ENCODE data around the gene VSTM4. TPM values are rescaled to one million over a fixed set of nuclear protein-coding genes. Genes with fewer than 3 reads are reported as not detected.
A peak's percentile ranks its signal among the peaks of the same experiment; 100 is the strongest.

VSTM4 gene
- total and polyA plus RNA-seq, 9 of the 15 experiments (the other 6 are each of a cell fraction or from before 2014, with no cell fraction given): 1.0 to 7.9 (median 3.0) TPM

DNA sequence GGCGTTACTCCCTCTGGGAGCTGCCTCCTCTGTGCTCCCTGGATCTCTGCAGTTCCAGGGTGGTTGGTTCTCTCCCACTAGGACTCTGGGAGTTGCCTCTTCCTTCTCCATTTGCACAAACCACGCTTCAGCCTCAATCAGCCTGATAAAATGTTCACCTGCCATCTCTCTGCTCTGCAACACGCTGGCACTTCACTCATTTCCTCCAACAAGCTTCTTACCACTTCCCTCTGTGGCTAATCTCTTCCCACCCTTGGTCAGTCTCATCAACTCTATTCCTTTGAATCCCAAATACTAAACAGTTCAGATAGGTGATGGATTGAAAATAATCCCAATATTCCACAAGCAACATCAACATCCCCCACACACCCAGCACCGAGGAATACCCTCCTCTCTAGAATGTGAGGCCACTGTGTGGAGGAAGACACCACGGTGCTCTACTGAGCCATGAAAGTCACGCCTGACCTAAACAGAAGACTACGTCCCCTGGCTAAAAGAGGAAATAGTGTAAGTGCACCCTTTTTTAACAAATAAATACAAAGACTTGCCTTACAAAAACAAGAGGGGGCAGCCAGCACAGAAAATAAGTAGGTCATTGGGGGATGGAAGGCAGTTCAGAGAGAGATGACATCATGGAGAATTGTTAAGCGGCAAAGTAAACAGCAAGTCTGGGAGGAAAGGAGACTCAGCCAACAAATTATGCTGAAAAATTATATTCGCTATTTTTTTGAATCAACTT lies 20.4 kb upstream of the VSTM4 start:
- no peaks in the 10 kb centered on the region for H3K9me1 ChIP-seq (ENCODE audit: control insufficient read depth, insufficient read depth, low read length)
- intact Hi-C loops (cut with micrococcal nuclease): no loop called here
- peaks cover 5% of the 10 kb centered on the region; the same call in 1 of the 2 replicates for H3K9me3 ChIP-seq (replicated peaks; ENCODE audit: control insufficient read depth, insufficient read depth, low read depth, low read length)
- peaks cover 3 to 9% of the 10 kb centered on the region in 2 experiments; a peak in 2 of 5 replicates for H3K4me1 ChIP-seq (replicated peaks in 1 of 2; ENCODE audit: control insufficient read depth in 2 of 2, insufficient read depth in 2 of 2, low read length in 2 of 2)
- no peak overlapping the region for H3K4me3 ChIP-seq
- no peak for FAIRE-seq
- no TSS peak for BruUV-seq (replicated peaks)
- no peak for DNase-seq (ENCODE audit: extremely low read depth in 1 of 4, low spot score in 3 of 4)
- H3K9ac ChIP-seq (ENCODE audit: insufficient read depth in 1 of 2, low read depth in 2 of 2, low read length in 2 of 2): no peak overlapping the region
- H4K20me1 ChIP-seq (replicated peaks; ENCODE audit: control insufficient read depth, insufficient read depth, low read length): no peaks in the 10 kb centered on the region
- no peaks in the 10 kb centered on the region for H3K79me2 ChIP-seq (ENCODE audit: control insufficient read depth, insufficient read depth, low read length)
- H3K27ac ChIP-seq (ENCODE audit: extremely low read depth, low read depth, low read length): no peak overlapping the region
- in situ Hi-C loops (cut with MboI): no loop called here
- ChIA-PET POLR2A (interaction anchor here (0.8 to 1.0 kb wide), 2 partner anchors 12 to 35 kb away, joined by 3 to 4 read pairs; no protein-coding TSS in a partner anchor), CTCF (ENCODE audit: low intra/inter-chr PET ratio) (no interaction called here)
- H3K27me3 ChIP-seq (ENCODE audit: control insufficient read depth in 2 of 2, insufficient read depth in 2 of 2, low read length in 2 of 2): peaks cover 3 to 11% of the 10 kb centered on the region in 2 experiments; a peak in 1 of 5 replicates
- H3K36me3 ChIP-seq (ENCODE audit: control insufficient read depth, insufficient read depth, low read length): no peaks in the 10 kb centered on the region
- no peak for ATAC-seq
- H3K4me2 ChIP-seq (ENCODE audit: insufficient read depth, low read length): no peak overlapping the region
- WGBS (ENCODE audit: insufficient coverage, low coverage, missing lambda C conversion rate): 23% methylated on average over 9 of the region's 9 CpGs
- H2AFZ ChIP-seq (ENCODE audit: low read depth, low read length): peak overlapping the region; percentile 37
- TF ChIP-seq JUN (IDR thresholded peaks at IDR 0.05; ENCODE audit: borderline replicate concordance, low read depth, low read length) (0 out of 2 replicates have a peak, but pooled peaks have one; percentile 36), JUN (CRISPR knock-in tag; IDR thresholded peaks at IDR 0.05; ENCODE audit: borderline replicate concordance) (no peak), CCAR2 (IDR thresholded peaks at IDR 0.05; ENCODE audit: low read depth, low read length) (no peak), BACH1 (tag; IDR thresholded peaks at IDR 0.05) (no peak), ATF7 (IDR thresholded peaks at IDR 0.05) (peak; percentile 55), JUND (IDR thresholded peaks at IDR 0.05; ENCODE audit: borderline replicate concordance, low read depth, low read length) (0 out of 2 replicates have a peak, but pooled peaks have one; percentile 21), JUND (tag; IDR thresholded peaks at IDR 0.05; ENCODE audit: borderline replicate concordance, low read depth, low read length) (no peak)
- TF ChIP-seq, protein P1, sequence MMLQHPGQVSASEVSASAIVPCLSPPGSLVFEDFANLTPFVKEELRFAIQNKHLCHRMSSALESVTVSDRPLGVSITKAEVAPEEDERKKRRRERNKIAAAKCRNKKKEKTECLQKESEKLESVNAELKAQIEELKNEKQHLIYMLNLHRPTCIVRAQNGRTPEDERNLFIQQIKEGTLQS (IDR thresholded peaks at IDR 0.05): peak; percentile 65
- TF ChIP-seq, protein P1 (CRISPR knock-in tag; conservative IDR thresholded peaks at IDR 0.05): no peak
- TF ChIP-seq, protein P2, sequence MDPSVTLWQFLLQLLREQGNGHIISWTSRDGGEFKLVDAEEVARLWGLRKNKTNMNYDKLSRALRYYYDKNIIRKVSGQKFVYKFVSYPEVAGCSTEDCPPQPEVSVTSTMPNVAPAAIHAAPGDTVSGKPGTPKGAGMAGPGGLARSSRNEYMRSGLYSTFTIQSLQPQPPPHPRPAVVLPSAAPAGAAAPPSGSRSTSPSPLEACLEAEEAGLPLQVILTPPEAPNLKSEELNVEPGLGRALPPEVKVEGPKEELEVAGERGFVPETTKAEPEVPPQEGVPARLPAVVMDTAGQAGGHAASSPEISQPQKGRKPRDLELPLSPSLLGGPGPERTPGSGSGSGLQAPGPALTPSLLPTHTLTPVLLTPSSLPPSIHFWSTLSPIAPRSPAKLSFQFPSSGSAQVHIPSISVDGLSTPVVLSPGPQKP (CRISPR knock-in tag; IDR thresholded peaks at IDR 0.05): no peak
- TF ChIP-seq, protein P3, sequence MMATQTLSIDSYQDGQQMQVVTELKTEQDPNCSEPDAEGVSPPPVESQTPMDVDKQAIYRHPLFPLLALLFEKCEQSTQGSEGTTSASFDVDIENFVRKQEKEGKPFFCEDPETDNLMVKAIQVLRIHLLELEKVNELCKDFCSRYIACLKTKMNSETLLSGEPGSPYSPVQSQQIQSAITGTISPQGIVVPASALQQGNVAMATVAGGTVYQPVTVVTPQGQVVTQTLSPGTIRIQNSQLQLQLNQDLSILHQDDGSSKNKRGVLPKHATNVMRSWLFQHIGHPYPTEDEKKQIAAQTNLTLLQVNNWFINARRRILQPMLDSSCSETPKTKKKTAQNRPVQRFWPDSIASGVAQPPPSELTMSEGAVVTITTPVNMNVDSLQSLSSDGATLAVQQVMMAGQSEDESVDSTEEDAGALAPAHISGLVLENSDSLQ (IDR thresholded peaks at IDR 0.05): no peak
- TF ChIP-seq, protein P4, sequence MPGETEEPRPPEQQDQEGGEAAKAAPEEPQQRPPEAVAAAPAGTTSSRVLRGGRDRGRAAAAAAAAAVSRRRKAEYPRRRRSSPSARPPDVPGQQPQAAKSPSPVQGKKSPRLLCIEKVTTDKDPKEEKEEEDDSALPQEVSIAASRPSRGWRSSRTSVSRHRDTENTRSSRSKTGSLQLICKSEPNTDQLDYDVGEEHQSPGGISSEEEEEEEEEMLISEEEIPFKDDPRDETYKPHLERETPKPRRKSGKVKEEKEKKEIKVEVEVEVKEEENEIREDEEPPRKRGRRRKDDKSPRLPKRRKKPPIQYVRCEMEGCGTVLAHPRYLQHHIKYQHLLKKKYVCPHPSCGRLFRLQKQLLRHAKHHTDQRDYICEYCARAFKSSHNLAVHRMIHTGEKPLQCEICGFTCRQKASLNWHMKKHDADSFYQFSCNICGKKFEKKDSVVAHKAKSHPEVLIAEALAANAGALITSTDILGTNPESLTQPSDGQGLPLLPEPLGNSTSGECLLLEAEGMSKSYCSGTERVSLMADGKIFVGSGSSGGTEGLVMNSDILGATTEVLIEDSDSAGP (CRISPR knock-in tag; IDR thresholded peaks at IDR 0.05): no peak
- TF ChIP-seq, protein P5, sequence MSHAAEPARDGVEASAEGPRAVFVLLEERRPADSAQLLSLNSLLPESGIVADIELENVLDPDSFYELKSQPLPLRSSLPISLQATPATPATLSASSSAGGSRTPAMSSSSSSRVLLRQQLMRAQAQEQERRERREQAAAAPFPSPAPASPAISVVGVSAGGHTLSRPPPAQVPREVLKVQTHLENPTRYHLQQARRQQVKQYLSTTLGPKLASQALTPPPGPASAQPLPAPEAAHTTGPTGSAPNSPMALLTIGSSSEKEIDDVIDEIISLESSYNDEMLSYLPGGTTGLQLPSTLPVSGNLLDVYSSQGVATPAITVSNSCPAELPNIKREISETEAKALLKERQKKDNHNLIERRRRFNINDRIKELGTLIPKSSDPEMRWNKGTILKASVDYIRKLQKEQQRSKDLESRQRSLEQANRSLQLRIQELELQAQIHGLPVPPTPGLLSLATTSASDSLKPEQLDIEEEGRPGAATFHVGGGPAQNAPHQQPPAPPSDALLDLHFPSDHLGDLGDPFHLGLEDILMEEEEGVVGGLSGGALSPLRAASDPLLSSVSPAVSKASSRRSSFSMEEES (CRISPR knock-in tag; IDR thresholded peaks at IDR 0.05): no peak
